Adrenal gland (tissue), 12 donors: ENCODE results near the gene GRID1. TPM values are rescaled to one million over a fixed set of nuclear protein-coding genes. Genes with fewer than 3 reads are reported as not detected.

ENCODE experiments used
- DNase-seq, 7 donors: peaks; one replicate each; pipeline ENCODE4 v3.0.0-alpha.2; 2019 to 2020
- H3K27ac ChIP-seq, 5 donors: fragments of 200-600 bp; sonication (generic) in 4 of 5; 1 replicate in 3 of 5; 2 replicates in 2 of 5; pipeline versions ENCODE4 v1.5.1 to v1.8.0; 2016 to 2020; ENCODE audit warnings: mild to moderate bottlenecking in 1 of 5
- H3K27me3 ChIP-seq: fragments of 200-600 bp; 2 replicates; pipeline ENCODE4 v1.8.0; 2021
- H3K36me3 ChIP-seq, 2 donors: fragments of 200-600 bp; replicated peaks in 1 of 2; 1 replicate in 1 of 2; 2 replicates in 1 of 2; pipeline versions ENCODE4 v1.5.1 to v1.8.0; 2018 to 2022
- H3K4me1 ChIP-seq, 2 donors: fragments of 200-600 bp; replicated peaks in 1 of 2; 1 replicate in 1 of 2; 2 replicates in 1 of 2; pipeline versions ENCODE4 v1.5.1 to v1.8.0; 2018 to 2021
- H3K4me3 ChIP-seq, 4 donors: fragments of 200-600 bp; sonication (generic) in 3 of 4; one replicate each; pipeline ENCODE4 v1.5.1; 2016 to 2018
- H3K9me3 ChIP-seq, 3 donors: fragments of 200-600 bp; sonication (generic) in 1 of 3; replicated peaks in 1 of 3; 1 replicate in 2 of 3; 2 replicates in 1 of 3; pipeline versions ENCODE4 v1.5.1 to v1.8.0; 2016 to 2021
- POLR2A ChIP-seq, 2 donors: fragments of 450-650 bp; IDR thresholded peaks; one replicate each; pipeline ENCODE4 v1.6.1; 2017; ENCODE audit warnings: antibody characterized with exemption in 2 of 2, mild to moderate bottlenecking in 2 of 2, moderate library complexity in 1 of 2
- WGBS, 4 donors: extraction: QIAGEN DNeasy Blood & Tissue Kit in 2 of 4; methylation state at CpG; one replicate each; pipeline versions ENCODE4 v1.1.5 to v1.1.7; 2013 to 2017; 5-methylcytosine and 5-hydroxymethylcytosine counted together
- intact Hi-C, 2 donors: fragments of 100-400 bp; cut with DNase I; formaldehyde crosslinking; loops; one replicate each; pipeline versions ENCODE4 v1.14.1 to v1.15.0; 2022 to 2023
- polyA plus RNA-seq, 3 donors: library from polyadenylated mRNA; stranded (reverse); fragments of 200-250 nt in 2 of 3; fragments of 350-450 nt in 1 of 3; fragmentation: Illumina TruSeq in 1 of 3; extraction: RNeasy Lipid Tissue Mini Kit (QIAGEN cat#74804) in 1 of 3; gene quantifications; one replicate each; pipeline ENCODE4 v1.2.3, GENCODE V29; 2013 to 2014
- total RNA-seq, 9 donors: library from RNA; depleted of rRNA in 4 of 9; stranded (reverse); fragments of >200 nt in 4 of 9; fragments of 120-200 nt in 1 of 9; fragmentation: NEBNext Ultra II Directional in 1 of 9; extraction: Animal tissue kit (Norgen Biotek cat#: 25700) in 1 of 9; gene quantifications; one replicate each; pipeline versions ENCODE4 v1.1.0 to v1.2.4, GENCODE V29; 2013 to 2023
- TF ChIP-seq, protein P1 (sequence below), 6 experiments: fragments of 450-650 bp in 4 of 6; fragments of 200-600 bp in 2 of 6; sonication (generic) in 1 of 6; IDR thresholded peaks; 1 replicate in 5 of 6; 2 replicates in 1 of 6; pipeline versions ENCODE4 v1.5.1 to v1.8.0; 2016 to 2021; ENCODE audit warnings: antibody characterized with exemption in 6 of 6, mild to moderate bottlenecking in 2 of 6, moderate library complexity in 1 of 6
- donor health status: healthy with polysubstance abuse.
- donor health status: Bipolar disorder and iron deficiency.
- donor health status: DM: yes; HTN: yes; CAD: no.
- donor health status: DM: no; HTN: no; CAD: no.
- donor health status: DM: no; HTN: no; CAD: no.
- donor health status: DM: yes; HTN: yes; CAD: no.

The GRID1 gene
- total and polyA plus RNA-seq, 12 donors, result 2.2 to 8.0 (median 4.1) TPM

DNA sequence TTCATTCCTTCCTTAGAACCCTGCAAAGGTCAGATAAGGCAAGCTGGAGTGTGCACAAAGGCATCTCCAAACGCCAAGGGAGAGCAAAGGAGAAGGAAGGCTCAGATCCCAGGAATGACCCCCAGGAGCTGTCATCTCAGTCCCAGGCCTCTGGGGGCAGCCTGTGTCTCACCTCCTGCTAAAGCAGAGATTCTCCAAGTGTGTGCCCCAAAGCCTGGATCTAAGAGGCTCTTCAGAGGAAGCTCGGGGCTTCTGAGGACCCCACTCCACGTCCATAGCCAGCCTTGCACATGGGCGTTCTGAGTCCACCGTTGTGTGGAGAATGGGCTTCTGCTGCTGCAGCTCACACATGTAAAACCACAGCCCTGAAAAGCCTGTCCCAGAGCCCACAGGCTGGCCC lies 5.1 kb upstream of the GRID1 start:
- intact Hi-C loops, result loop anchor here in 1 of 2 donors (10.0 kb wide), 1 partner anchor 377 kb away; no protein-coding TSS in a partner anchor
- Histone ChIP-seq H3K27me3 (peaks cover 10% of the 10 kb centered on the region), H3K9me3 (no peaks in the 10 kb centered on the region), H3K36me3 (no peaks in the 10 kb centered on the region), H3K27ac (no peak overlapping the region), H3K4me3 (no peak overlapping the region), H3K4me1 (peaks cover 6 to 8% of the 10 kb centered on the region in 2 donors)
- TF ChIP-seq, protein P1, sequence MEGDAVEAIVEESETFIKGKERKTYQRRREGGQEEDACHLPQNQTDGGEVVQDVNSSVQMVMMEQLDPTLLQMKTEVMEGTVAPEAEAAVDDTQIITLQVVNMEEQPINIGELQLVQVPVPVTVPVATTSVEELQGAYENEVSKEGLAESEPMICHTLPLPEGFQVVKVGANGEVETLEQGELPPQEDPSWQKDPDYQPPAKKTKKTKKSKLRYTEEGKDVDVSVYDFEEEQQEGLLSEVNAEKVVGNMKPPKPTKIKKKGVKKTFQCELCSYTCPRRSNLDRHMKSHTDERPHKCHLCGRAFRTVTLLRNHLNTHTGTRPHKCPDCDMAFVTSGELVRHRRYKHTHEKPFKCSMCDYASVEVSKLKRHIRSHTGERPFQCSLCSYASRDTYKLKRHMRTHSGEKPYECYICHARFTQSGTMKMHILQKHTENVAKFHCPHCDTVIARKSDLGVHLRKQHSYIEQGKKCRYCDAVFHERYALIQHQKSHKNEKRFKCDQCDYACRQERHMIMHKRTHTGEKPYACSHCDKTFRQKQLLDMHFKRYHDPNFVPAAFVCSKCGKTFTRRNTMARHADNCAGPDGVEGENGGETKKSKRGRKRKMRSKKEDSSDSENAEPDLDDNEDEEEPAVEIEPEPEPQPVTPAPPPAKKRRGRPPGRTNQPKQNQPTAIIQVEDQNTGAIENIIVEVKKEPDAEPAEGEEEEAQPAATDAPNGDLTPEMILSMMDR (IDR thresholded peaks at IDR 0.05), result no peak
- WGBS, 4 donors, result 57 to 82% (median 79%) methylated on average over 1 to 5 of the region's 5 CpGs
- peak in 4 of 7 donors; percentile 1 to 25 (median 2) for DNase-seq

DNA sequence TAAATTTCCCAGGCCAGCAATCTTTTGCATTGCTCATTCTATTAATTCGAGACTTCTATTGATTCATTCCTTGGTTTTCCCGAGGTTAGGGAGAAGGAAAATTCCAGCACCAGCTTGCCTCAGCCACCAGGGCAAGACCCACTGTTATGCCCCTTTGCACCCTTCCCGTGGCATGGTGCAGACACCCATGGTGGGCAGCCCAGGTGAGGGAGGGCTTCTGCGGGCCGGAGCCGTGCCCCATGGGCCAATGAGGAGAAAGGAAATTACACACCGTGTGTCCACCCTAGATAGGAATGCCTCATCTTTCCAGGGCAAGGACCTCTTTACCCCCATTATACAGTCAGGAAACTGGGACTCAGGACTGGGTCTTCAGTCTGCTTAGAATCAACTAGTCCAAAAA lies 4.5 kb upstream of the GRID1 start:
- no peak overlapping the region for H3K4me3 ChIP-seq
- no peaks in the 10 kb centered on the region for H3K36me3 ChIP-seq
- peak in 3 of 7 donors; percentile 2 to 18 (median 5) for DNase-seq
- peaks cover 6 to 8% of the 10 kb centered on the region in 2 donors for H3K4me1 ChIP-seq
- TF ChIP-seq, protein P1 (IDR thresholded peaks at IDR 0.05), result no peak
- TF ChIP-seq POLR2A (IDR thresholded peaks at IDR 0.05), result no peak
- no peak overlapping the region for H3K27ac ChIP-seq
- WGBS, 4 donors, result 89 to 96% (median 90%) methylated on average over 4 to 7 of the region's 7 CpGs
- intact Hi-C loops, result loop anchor here in 1 of 2 donors (10.0 kb wide), 1 partner anchor 376 kb away; no protein-coding TSS in a partner anchor
- H3K27me3 ChIP-seq, result peaks cover 10% of the 10 kb centered on the region
- H3K9me3 ChIP-seq, result no peaks in the 10 kb centered on the region

DNA sequence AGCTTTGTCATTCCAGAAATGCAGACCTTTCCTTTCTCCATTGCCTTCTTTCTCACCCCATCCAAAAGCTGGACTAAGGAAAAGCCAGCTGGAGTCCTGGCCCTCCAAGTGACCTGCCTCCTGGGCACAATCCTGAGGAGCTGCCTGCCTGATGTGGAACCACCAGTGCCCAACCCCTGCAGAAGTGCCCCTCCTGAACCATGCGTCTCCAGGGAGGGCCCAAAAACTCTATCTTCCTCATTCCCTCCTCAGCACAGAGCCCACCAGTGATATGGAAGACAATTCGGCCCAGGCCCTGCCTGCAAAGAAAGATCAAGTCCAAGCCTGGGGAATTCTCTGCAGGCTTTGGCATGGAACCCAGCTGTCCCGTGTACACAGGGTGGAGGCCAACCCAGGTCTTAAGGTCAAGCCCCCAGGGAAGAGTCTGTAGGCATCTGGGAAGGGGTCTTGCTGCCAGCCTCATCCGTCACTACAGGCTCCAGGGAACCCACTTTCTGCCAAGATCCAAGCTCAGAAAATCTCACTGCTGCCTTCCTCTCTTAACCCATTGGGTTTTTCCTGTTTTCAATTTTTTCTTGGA lies 3.5 kb upstream of the GRID1 start:
- DNase-seq, result peak in 3 of 7 donors; percentile 5 to 30 (median 5)
- H3K27ac ChIP-seq, result no peak overlapping the region
- H3K36me3 ChIP-seq, result no peaks in the 10 kb centered on the region
- TF ChIP-seq POLR2A (IDR thresholded peaks at IDR 0.05), result no peak
- TF ChIP-seq, protein P1 (IDR thresholded peaks at IDR 0.05), result no peak
- peaks cover 10% of the 10 kb centered on the region for H3K27me3 ChIP-seq
- 80 to 92% (median 88%) methylated on average over 4 of the region's 4 CpGs for WGBS, 4 donors
- peaks cover 6 to 16% of the 10 kb centered on the region in 2 donors for H3K4me1 ChIP-seq
- no peak overlapping the region for H3K4me3 ChIP-seq
- intact Hi-C loops, result loop anchor here in 1 of 2 donors (10.0 kb wide), 1 partner anchor 375 kb away; no protein-coding TSS in a partner anchor
- H3K9me3 ChIP-seq, result no peaks in the 10 kb centered on the region

DNA sequence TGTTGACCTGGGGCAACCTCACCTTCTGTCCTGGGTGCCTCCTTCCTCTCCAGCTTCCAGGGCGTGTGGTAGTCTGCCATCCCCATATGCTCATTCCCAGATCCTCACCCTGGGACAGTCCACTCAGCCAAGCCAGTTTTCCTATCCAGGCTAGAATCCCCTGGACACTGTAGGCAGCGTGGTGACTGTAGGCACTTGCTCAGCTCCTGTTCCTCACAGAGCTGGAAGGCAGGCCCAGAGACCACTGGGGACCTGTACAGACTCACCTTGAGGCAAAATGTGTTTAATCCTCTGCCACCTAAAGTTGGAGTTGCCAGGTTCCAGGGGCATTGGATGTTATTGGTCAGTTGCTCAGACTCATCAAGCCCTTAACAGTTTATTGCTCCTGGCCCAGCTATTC lies 2.4 kb upstream of the GRID1 start:
- WGBS, 4 donors, result 67 to 98% (median 90%) methylated on average over 1 to 2 of the region's 2 CpGs
- Histone ChIP-seq H3K9me3 (no peaks in the 10 kb centered on the region), H3K27ac (no peak overlapping the region), H3K27me3 (peaks cover 18% of the 10 kb centered on the region), H3K4me3 (no peak overlapping the region), H3K36me3 (no peaks in the 10 kb centered on the region), H3K4me1 (peaks cover 6 to 16% of the 10 kb centered on the region in 2 donors)
- intact Hi-C loops, result no loop called here
- TF ChIP-seq POLR2A (IDR thresholded peaks at IDR 0.05), result no peak
- TF ChIP-seq, protein P1 (IDR thresholded peaks at IDR 0.05), result no peak
- DNase-seq, result peak in 4 of 7 donors; percentile 2 to 42 (median 5)
